ENCODE measurements around the gene ENG.
A peak's percentile ranks its signal among the peaks of the same experiment; 100 is the strongest.
"Not testable (repeated sequence)": the region's sequence is repeated elsewhere in the genome, so short reads cannot be mapped to it uniquely, and the experiment has no call there.

ENG gene

DNA sequence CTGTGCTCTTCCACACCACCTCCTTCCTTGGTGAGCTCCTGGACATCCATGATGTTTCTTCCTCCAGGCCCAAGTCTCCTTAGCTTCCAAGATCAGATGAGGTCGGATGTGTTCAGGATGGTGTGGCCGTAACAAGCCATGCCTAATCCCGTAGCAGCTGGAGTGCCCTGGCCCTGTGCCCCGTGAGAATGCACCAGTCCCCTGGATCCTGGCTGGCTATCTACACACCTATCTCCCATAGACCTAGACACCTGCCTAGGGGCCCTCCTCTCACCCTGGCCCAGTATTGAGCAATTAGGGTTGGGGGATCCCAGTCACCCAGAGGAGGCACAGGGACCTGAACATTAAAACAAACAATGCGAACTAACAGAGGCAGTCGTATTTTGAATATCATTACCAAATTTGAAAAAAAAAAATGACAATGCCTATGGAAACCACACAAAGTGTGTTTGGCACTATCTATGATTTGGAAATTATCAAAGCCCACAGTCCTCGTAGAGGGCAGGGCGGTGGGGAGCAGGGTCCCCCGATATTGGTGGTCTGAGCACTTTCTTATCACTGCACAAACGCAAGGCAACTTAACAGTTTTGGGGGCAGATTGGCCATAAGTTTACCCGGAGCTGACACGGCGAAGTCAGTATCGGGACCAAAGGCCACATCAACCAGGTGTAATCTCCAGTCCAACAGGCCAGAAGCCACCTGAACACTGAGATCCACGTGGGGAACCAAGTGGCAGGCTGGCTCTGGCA is 13.2 kb downstream of the ENG start:
- no peak for ATAC-seq

GRCh38 chr9:127838375-127839078 is 15.9 kb downstream of the ENG start:
- ATAC-seq: no peak

- no peak for ATAC-seq
Observed at GRCh38 chr9:127837346-127837745, 17.1 kb downstream of the ENG start.

- not testable (repeated sequence) for ATAC-seq
Observed at GRCh38 chr9:127836561-127836960, 17.9 kb downstream of the ENG start.

- peak in 1 of 2 donors; percentile 45 for ATAC-seq
Observed at GRCh38 chr9:127835991-127836516, 18.4 kb downstream of the ENG start.

DNA sequence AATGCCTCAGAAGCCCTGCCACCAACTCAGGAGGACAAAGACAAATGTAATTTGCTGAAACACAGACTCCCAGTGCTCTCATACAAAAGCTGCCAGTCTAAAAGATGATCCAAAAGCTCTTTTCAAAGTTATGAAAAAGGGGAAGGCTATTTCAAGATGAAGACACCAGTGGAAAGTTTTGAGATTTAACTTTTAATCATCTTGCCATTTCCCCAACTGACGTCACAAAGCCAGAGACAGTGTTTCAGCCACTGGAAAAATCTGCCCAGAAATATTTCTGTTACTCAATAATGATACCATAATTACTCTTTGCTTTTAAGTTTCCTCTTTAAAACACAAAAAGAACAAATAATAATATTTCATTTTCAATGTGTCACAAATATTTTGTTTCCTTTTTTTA is 20.9 kb downstream of the ENG start:
- no peak for ATAC-seq

GRCh38 chr9:127832248-127832647 is 22.2 kb downstream of the ENG start:
- ATAC-seq: no peak

DNA sequence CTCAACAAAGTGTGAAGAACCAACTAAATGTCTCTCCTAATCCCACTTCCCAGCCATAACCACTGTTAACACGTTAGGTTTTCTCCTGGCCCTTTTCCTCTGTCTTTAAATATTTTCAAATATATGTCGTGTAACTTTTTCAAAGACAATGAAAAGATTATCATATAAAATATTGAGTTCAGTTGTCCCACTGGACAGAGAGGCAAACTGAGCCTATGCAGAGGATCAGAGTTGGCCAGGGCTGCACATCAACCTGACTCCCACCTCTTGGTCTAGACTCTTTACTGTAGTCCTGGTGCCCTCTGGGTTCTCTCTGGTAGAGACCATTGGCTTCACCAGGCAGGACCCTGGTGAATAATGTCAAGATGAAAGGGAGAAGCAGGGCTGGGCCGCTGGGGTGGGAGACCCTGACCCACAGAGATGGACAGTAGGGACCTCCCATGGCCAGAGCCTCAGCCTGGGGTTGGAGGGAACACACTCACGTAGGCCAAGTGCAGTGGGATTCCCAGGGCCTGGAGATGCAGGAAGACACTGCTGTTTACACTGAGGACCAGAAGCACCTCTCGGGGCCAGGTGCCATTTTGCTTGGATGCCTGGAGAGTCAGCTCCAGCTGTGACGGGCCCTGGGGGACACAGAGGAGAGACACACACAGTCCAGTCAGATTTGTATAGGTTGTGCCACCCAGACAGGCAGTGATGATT is 25.1 kb downstream of the ENG start:
- no peak for ATAC-seq

DNA sequence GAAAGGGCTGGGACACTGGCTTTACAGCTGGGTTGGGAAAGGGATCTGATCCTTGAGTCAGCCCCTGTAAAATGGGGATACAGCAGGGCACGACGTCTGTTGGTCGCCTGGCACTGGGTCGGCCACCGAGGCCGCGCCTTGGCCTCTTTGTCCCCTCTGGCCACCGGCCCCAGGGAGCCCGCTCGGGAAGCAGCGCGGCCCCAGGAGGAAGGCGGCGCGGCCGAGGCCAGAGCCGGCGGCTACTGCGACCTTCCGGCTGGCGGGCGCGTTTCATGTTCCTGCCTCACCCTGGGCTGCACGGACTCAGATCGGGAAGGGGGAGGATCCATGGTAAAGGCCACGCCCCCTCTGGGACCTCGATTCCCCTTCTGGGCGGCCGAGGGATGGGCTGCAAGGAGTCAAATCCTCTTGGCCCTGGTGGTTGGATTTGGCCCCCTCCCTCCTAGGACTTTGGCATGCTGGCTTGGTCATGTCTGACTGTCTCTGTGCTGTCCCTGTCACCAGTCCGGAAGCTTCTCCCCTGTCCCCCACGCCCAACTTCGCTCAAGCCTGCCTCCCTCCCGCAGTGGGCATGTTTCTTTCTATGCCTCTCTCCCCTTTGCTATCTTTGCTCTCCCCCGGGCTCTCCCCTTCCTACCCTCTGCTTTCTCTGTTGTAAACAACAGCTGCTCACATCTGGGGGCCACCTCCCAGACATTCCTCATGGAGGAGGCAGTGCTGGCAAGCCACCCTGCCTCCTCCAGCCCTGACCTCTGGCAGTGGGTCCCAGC is 26.0 kb downstream of the ENG start:
- no peak for ATAC-seq

DNA sequence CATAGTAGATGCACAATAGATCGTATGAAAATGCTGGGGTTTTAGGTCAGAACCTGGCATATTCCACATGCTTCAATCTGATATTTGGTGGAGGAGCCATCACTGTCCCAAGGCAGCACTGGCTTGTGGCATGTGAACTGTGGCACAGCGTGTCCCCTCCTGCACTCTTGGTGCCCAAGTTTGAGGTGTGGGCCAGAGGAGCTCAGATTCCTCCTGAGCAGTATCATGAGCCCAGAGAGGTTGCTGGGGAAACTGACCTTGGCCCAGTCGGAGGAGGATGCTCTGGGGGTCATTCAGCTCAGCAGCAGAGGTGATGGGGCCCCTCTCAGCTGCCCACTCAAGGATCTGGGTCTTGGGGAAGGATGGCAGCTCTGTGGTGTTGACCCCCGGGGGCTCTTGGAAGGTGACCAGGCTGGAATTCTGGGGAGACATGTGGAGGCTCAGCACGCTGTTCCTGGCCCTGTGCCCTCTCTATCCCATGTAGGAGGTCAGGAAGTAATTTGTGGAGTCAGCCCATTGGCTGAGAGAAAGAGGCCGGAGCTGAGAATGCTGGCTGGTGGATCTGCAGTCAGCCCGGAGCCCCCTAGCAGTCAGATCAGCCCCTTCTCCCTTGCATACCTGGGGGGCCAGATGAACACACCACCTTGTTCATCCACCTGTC is 28.1 kb downstream of the ENG start:
- no peak for ATAC-seq

- ATAC-seq: no peak
Observed at GRCh38 chr9:127825319-127826051, 29.0 kb downstream of the ENG start.

DNA sequence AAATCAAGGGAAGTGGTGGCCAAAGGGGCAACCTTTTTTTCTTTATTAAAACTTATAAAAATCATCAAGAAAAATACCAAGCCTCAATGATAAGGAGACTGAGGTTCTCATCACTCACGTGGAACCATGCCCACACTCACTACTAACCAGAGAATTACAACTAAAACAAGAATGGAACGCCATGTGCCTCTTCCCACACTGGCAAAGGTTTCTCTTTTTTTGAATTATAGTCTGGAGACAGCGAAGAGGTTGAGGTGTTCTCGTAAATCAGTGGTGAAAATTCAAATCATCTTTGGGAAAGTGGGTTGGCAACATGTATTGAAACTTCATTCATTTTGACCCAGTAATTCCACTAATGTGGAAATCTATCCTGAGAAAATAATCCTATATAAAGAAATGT is 32.4 kb downstream of the ENG start:
- no peak for ATAC-seq

DNA sequence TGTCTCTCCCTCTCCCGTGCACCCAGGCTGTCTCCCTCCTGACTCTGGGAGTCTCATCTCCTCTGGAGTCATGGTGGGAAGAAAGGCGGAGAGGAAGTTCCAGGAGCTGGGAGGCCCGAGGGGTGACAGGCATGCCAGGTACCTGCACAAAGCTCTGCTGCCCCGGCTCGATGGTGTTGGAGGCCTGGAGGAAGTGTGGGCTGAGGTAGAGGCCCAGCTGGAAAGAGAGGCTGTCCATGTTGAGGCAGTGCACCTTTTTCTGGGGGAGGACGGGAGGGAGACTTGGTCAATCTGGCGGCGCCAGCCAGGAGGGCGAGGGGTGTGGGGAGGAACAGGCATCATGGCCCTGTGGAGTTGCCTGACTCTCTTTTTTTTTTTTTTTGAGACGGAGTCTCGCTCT is 35.9 kb downstream of the ENG start:
- no peak for ATAC-seq

GRCh38 chr9:127817881-127818434 is 36.5 kb downstream of the ENG start:
- ATAC-seq: no peak

DNA sequence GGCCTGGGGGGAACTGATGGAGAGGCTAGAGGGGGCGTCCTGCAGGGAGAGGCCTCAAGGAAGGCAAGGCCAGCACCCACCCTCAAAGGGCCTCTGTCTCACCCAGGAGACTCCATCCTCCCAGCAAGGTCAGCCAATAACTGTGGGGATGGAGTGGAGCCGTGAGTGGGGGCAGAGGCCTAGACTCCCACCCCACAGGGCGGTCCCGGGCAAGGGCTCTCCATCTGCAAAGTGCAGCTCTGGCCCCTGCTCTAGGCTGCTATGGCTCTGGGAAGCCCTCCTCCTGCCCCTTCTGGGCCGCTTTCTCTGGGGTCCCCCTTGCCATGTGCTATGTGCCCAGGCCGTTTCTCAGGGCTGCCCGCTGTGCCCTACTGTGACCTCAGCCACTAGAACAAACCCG is 37.7 kb downstream of the ENG start:
- ATAC-seq: no peak

DNA sequence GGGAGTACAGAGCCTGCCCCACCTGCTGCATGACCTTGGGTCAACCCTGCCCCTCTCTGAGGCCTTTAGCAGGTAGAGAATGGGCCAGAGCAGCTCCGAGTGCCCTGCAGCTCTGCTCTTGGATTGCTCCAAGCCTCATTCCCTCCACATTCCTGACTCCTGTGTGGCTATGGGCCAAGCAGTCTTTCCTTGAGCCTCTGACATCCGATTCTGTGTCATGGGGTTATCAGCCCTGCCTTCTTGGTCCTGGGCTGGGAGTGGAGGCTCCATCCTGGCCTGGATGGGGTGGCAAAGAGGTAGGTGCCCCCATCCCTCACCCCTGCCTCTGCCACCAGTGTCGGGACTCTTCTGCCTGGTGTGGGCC is 38.1 kb downstream of the ENG start:
- ATAC-seq: no peak

DNA sequence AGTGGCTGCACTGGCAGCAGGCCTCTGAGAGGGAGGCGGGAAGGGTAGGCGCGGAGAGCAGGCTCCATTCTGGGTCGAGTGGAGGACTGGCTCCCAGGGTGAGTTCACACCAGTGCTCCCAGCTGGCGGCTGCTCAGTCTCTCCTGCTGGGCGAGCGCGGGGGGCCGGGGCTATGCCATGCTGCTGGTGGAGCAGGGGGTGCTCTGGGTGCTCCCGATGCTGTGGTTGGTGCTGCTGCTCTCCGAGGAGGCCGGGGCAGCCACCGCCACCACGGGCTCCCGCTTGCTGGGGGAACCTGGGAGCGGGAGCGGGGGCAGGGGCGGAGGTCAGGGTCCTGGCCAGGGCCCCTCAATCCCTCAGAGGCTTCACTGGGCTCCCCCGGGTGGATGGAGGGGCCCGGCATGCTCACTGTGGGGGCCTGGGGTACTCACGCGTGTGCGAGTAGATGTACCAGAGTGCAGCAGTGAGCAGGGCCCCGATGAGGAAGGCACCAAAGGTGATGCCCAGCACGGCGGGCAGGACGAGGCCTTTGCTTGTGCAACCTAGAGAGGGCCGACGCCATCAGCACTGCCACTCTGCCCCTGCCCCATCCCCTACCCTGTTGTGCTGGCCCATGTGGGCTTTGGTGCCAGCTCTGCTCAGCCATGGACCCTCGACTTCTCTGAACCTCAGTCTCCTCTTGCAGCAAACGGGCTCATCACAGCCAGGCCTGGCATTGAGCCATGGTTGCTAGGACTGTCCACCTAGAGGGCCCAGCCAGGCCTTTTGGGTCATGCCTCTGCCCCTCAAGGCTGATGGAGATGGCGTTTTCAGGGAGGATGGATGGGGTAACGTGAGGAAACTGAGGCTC is 38.7 kb downstream of the ENG start:
- no peak for ATAC-seq

GRCh38 chr9:127814619-127815511 is 39.6 kb downstream of the ENG start:
- no peak for ATAC-seq

GRCh38 chr9:127813686-127814226 is 40.7 kb downstream of the ENG start:
- no peak for ATAC-seq

Data from activated CD4-positive, CD25-positive, alpha-beta regulatory T cell treated with anti-CD3 and anti-CD28 coated beads, Interleukin-2, amount 50 U/mL, for 24 hours (primary cell).